Activated CD4-positive, alpha-beta T cell treated with anti-CD3 and anti-CD28 coated beads, Interleukin-2, amount 50 U/mL, for 1 hour (primary cell): ENCODE measurements around the gene GNAT3.

ENCODE experiments used
- DNase-seq: peaks from one replicate; pipeline ENCODE4 v3.0.0-alpha.2; 2020

GNAT3 gene

DNA sequence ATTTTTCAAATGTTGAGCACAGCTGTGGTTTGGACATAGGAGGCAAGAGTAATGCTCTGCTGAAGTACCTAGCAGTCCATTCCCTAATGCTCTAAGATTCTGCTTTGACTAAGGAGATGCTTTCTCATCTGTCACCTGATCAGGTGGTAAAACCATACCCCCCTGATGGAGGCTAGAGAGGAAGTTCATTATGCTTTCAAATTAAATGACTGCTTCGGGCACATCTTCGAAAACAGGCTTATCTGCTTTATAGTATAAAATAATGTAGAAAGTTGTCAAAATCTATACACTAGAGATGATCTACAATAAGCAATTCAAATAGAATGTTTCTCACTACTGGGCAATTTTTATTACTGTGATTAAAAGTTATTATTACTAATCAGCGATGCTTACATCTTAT, at the start of gene GNAT3:
Gene GNAT3 (minus strand): TSS at position 101 of the 400 bp plus-strand sequence. CDS start 138 bp downstream, outside the sequence.
- no peak for DNase-seq

- no peak for DNase-seq
Observed at GRCh38 chr7:80558116-80558515, 46.3 kb upstream of the GNAT3 start.

GRCh38 chr7:80552031-80552694, 40.3 kb upstream of the GNAT3 start:
- no peak for DNase-seq

- DNase-seq: no peak
Observed at GRCh38 chr7:80550005-80550404, 38.1 kb upstream of the GNAT3 start.

DNA sequence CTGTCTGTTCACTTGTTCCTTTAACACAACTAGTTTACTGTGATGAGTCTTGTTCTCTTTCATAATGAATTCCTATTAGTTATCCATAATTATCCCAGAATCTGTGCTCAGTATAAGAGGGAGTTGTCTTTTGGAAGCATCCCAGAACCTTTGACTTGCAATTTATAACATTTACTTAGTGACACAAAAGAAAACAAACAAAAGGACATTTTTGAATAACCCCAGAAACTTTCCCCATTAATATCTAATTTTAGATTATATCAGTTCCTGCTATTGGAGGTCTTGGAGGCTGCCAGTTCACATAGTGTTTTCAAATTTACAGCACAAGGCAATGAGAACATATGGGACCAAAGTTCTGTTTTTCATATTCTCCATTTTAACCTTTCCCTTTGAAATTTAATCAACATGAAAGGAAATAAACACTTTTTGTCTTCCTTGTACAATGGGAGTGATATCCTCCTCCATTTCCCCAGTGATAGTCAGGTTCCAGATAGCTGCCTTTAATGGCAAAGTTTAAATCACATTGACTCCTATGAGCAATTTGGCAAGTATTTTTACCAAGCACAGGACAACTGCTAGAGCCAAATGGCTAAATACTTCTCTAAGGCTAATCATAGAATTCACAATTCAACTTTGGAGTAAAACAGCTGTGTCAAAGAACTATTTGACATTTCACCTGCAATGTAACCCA, 37.1 kb upstream of the GNAT3 start:
- DNase-seq: no peak

DNA sequence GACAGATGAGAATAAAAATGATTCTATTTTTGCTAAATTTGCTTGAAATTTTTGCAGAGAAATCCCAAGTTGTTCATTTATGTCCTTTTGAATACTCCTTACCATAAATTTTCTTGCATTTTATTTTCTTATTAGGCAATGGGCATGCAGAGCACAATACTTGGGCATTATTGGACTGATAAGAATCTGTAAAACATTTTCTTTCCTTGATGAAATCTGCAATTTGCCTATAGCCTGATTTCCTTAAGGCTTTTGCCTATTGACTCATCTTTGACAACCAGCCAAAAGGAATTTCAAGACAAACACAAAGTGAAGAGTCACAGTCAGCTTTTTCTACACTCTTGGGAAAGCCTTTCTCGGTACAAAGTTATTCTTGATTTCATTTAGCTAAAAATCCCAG, 30.5 kb upstream of the GNAT3 start:
- DNase-seq: no peak

DNA sequence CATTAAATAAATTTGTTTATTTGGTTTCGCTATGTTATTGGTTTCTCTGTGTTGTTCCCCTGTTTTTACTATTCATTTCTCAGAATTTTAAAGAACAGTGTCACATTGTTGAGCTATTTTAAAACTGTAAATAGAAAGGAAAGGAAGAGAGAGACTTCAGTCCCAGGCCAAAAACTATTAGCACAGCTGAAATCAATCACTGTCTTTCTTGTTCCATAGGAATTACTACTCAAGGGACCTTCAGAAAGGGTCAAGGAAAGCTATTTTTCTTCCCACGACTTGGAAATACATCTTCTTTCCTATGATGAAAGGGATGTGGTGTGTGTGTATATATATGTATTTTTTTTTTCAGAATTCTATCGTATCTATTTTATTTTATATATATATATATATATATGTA, 29.0 kb upstream of the GNAT3 start:
- DNase-seq: no peak

GRCh38 chr7:80537091-80537490, 25.2 kb upstream of the GNAT3 start:
- no peak for DNase-seq

GRCh38 chr7:80536426-80536825, 24.6 kb upstream of the GNAT3 start:
- no peak for DNase-seq

DNA sequence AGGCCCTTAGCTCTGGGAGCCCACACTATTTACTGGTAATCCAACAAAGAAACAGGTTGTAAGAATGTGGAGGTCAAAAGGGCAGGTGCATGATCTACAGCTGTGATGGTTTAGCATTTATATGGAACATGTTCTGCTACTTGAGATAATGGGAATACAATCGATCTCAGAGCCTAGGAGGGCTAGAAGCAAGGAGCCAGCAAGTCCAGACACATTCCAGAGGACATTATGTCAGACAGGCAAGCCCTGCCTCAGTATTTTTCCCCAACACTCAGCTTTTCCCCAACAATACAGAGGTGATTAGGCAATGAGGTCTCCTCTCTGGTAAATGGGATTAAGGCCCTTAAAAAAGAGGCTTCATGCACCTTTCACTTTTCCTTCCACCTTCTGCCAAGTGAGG, 21.4 kb upstream of the GNAT3 start:
- DNase-seq: no peak

DNA sequence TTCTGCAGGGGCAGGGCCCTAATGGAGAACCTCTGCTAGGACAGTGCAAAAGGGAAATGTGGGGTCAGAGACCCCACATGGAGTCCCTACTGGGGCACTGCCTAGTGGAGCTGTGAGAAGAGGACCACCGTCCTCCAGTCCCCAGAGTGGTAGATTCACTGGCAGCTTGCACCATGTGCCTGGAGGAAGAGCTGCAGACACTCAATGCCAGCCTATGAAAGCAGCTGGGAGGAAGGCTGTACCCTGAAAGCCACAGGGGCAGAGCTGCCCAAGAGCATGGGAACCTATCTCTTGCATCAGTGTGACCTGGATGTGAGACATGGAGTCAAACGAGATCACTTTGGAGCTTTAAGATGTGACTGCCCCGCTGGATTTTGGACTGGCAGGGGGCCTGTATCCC, 20.3 kb upstream of the GNAT3 start:
- DNase-seq: no peak

GRCh38 chr7:80530136-80530535, 18.3 kb upstream of the GNAT3 start:
- DNase-seq: no peak

DNA sequence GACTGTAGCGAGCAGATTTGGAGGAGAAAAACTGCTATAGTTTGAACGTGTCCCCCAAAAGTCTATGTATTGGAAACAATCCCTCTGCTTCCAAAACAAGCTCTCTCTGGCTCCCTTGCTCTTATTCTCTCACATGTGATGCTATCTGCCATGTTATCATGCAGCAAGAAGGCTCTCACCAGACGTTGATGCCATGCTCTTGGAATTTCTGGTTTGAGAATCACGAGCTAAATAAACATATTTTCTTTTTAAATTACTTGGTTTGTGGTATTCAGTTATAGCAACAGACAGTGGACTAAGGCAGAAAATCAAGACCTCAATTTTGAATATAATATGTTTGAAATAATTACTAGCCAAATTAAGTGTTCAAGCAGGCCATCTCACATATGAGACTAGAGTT, 17.5 kb upstream of the GNAT3 start:
- no peak for DNase-seq

DNA sequence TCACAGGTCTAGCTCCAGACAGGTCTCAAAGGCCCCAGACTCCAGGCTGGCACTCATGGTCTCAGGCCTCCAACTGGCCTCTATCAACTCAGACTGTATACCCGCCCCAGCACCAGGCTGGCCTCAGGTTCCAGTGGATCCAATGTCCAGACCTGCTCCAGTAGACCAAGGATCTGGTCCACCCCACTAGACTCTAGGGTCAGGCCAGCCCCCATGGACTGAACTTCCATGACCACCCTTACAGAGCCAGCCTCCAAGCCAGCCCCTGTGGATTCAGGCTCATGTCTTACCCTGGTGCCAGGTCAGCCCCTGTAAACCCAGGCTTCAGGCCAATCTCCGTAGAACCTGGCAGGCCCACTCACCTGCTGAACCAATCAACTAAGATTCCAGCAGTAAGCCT, 16.8 kb upstream of the GNAT3 start:
- no peak for DNase-seq

DNA sequence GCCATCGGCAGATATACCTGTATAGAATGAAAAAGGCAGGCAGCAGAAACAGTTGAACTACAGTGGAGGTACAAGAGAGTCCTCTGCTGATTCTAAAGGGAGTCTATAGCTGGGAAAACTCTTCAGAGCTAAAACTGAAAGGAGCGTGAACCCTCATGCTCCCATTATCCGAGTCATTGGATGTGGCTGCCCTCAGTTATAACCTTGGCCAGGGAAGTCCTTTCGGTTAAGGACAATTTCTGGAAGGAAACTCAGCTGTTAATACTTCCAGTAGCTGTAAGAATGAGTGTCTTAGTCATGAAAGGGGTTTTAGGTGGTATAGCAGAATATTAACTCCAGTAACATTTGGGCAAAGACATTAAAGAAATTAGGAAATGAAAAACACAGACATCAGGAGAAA, 14.6 kb upstream of the GNAT3 start:
- DNase-seq: no peak

DNA sequence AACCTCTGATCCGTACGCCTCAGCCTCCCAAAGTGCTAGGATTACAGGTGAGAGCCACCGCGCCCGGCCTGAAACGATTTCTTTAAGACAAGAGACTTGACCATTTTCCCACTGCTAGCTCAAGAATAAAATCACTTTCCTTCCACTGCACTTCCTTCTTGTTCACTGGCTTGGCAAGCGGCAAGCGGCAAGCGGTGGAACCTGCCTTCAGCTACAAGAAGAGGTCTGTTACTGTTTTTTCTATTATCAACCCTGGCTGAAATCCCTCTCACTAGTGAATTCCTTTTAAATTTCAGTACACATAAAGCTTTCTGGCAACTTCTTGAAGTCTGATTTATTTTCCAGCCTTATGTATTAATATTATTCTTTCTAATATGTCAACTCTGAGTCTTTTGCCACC, 12.8 kb upstream of the GNAT3 start:
- no peak for DNase-seq

GRCh38 chr7:80521809-80522208, 9.9 kb upstream of the GNAT3 start:
- DNase-seq: no peak

DNA sequence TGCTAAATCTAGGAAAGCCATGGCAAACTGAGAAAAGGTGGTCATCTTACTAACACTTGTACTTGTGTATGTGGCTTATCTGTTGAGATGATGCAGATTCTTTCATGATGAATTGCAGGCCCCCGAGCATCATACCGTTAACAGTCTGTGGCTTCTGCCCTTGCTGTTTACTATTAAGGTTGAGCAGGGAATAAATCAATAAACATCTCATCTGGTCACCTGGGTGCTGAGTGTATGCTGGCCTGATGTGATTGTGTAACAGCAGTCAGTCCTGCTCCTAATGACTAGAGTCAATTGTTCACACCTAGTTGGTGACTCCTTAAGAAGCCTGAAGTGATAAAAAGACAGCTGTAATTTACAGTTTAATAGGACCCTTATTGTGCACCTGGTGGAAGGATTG, 8.3 kb upstream of the GNAT3 start:
- DNase-seq: no peak

GRCh38 chr7:80517282-80517747, 5.5 kb upstream of the GNAT3 start:
- no peak for DNase-seq

GRCh38 chr7:80515298-80515697, 3.4 kb upstream of the GNAT3 start:
- no peak for DNase-seq

DNA sequence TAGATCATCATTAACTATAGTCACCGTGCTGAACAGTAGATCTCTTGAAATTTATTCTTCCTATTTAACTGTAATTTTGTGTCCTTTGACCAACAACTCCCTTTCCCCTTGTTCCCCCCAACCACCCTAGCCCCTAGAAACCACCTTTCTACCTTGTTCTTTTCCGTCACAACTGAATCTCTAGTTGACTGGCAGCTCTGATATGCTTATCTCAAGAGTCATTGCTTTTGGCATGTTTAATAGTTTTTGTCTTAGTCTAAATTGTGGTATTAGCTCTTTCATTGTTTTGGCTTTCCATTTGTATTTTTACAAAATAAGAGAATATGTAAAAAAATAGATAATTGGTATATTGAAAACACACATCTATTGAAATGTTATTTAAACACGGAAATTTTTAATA, 1.8 kb downstream of the GNAT3 start:
- no peak for DNase-seq

DNA sequence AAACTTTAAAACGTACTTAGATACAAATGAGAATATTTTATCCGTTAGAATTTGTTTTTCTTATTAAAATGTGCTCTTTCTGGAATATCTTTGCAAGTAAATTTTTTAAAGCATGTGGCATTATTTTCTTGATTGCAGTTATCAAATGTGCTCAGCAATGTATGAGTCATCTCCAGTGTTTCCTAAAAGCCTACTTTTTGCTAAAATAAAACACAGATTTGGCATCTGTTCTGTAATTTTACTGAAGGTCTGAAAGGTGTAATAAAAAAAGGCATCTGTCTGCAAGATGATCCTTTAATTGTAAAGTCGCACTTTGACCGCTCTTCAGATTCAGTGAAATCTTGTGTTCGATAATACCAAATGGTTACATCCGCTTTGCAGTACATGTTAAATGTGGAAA, 3.4 kb downstream of the GNAT3 start:
- DNase-seq: no peak

DNA sequence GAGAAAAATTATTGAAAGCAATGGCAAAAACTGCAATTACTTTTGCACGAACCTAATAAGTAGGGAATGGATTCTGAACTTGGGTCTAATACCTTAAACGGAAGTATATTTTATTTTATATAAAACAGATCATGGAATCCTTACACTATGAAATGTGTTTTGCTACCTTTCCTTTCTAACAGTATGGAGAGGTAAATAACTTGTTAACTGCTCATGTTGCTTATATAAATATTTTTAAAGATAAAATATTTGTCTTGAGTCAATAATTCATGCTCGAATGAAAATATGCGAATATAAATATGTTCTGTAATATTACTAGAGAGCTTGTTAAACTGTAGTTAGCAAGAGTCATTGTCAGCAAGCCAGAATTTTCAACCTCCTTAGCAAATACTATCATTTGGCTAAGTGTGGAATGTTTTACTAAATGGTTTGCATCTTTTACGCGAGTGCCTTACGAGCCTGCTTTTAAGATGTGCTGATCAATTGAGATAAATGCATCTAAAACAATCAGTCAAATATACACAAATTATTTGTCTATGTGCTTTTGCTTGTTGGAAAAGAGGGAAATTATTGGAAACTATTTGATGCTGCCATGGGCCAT, 5.9 kb downstream of the GNAT3 start:
- DNase-seq: no peak

DNA sequence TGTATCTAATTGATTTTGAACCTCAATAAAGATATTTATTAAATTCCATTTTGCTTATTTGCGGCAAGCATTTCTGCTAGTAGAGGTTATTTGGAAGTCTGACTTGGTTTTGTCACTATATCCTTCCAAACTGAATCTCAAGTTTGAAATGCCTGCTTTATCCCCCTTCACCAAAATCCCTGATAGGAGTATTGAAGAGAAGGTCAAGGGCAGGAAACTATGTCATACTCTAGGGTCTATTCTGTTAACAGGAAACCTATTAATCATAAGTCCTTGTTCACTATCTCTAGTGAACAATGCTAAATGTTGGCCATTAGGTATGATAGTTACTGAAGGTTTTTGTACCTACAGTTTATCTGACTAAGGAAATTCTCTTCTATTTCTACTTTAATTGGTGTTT, 11.5 kb downstream of the GNAT3 start:
- no peak for DNase-seq
